H9 (cell line): ENCODE results near the gene PPFIBP2. TPM values are rescaled to one million over a fixed set of nuclear protein-coding genes. Genes with fewer than 3 reads are reported as not detected.

ENCODE experiments used
- DNase-seq: peaks from one replicate; pipeline ENCODE4 v3.0.0-alpha.2; 2017
- H2AFZ ChIP-seq: one replicate; pipeline ENCODE4 v1.6.1; 2013; ENCODE audit warnings: mild to moderate bottlenecking, low read length, control low read depth, moderate library complexity
- H2AK5ac ChIP-seq: 2 replicates; pipeline ENCODE4 v1.6.1; 2013; ENCODE audit warnings: low read length, control low read depth, mixed read lengths; ENCODE audit not compliant: insufficient read length
- H2BK120ac ChIP-seq: one replicate; pipeline ENCODE4 v1.6.1; 2013; ENCODE audit warnings: low read depth, mild to moderate bottlenecking, low read length, control low read depth, inconsistent platforms; ENCODE audit not compliant: poor library complexity, severe bottlenecking
- H2BK12ac ChIP-seq: 2 replicates; pipeline ENCODE4 v1.6.1; 2013; ENCODE audit warnings: low read length, control low read depth, mixed read lengths, low read depth; ENCODE audit not compliant: insufficient read length
- H2BK15ac ChIP-seq: 2 replicates; pipeline ENCODE4 v1.6.1; 2013; ENCODE audit warnings: low read depth, low read length, control low read depth
- H2BK20ac ChIP-seq: one replicate; pipeline ENCODE4 v1.6.1; 2013; ENCODE audit warnings: low read depth, mild to moderate bottlenecking, low read length, control low read depth, inconsistent platforms; ENCODE audit not compliant: poor library complexity, severe bottlenecking
- H2BK5ac ChIP-seq: 2 replicates; pipeline ENCODE4 v1.6.1; 2013; ENCODE audit warnings: low read length, control low read depth, mixed read lengths; ENCODE audit not compliant: insufficient read length
- H3K14ac ChIP-seq: 2 replicates; pipeline ENCODE4 v1.6.1; 2013; ENCODE audit warnings: low read length, control low read depth; ENCODE audit not compliant: insufficient read depth
- H3K18ac ChIP-seq: 2 replicates; pipeline ENCODE4 v1.6.1; 2013; ENCODE audit warnings: low read depth, mild to moderate bottlenecking, mixed read lengths, low read length, control low read depth; ENCODE audit not compliant: insufficient read length
- H3K23ac ChIP-seq: 2 replicates; pipeline ENCODE4 v1.6.1; 2013; ENCODE audit warnings: low read length, control low read depth, mixed read lengths, low read depth; ENCODE audit not compliant: insufficient read length
- H3K23me2 ChIP-seq: 2 replicates; pipeline ENCODE4 v1.6.1; 2013; ENCODE audit warnings: low read depth, mild to moderate bottlenecking, mixed read lengths, low read length, control low read depth; ENCODE audit not compliant: insufficient read length, poor library complexity, severe bottlenecking
- H3K27ac ChIP-seq: 2 replicates; pipeline ENCODE4 v1.5.1; 2013; ENCODE audit warnings: low read length, control low read depth, mixed read lengths, low read depth; ENCODE audit not compliant: insufficient read length
- H3K27me3 ChIP-seq: 2 replicates; pipeline ENCODE4 v1.6.1; 2013; ENCODE audit warnings: low read length, control low read depth, inconsistent platforms; ENCODE audit not compliant: insufficient read depth
- H3K4ac ChIP-seq: 2 replicates; pipeline ENCODE4 v1.6.1; 2013; ENCODE audit warnings: low read depth, mild to moderate bottlenecking, control low read depth, inconsistent platforms, low read length, moderate library complexity
- H3K4me1 ChIP-seq: 2 replicates; pipeline ENCODE4 v1.6.1; 2013; ENCODE audit warnings: low read length, control low read depth, inconsistent platforms; ENCODE audit not compliant: insufficient read depth
- H3K4me2 ChIP-seq: 2 replicates; pipeline ENCODE4 v1.6.1; 2013; ENCODE audit warnings: low read length, control low read depth, mixed read lengths; ENCODE audit not compliant: insufficient read length, insufficient read depth
- H3K56ac ChIP-seq: 2 replicates; pipeline ENCODE4 v1.6.1; 2013; ENCODE audit warnings: low read depth, mild to moderate bottlenecking, mixed read lengths, low read length, control low read depth; ENCODE audit not compliant: insufficient read length
- H3K79me1 ChIP-seq: 2 replicates; pipeline ENCODE4 v1.6.1; 2013; ENCODE audit warnings: low read depth, mild to moderate bottlenecking, moderate library complexity, low read length, control low read depth, inconsistent platforms; ENCODE audit not compliant: insufficient read depth, poor library complexity, severe bottlenecking
- H3K79me2 ChIP-seq: 2 replicates; pipeline ENCODE4 v1.6.1; 2013; ENCODE audit warnings: low read length, control low read depth, inconsistent platforms; ENCODE audit not compliant: insufficient read depth
- H3K9ac ChIP-seq: 2 replicates; pipeline ENCODE4 v1.6.1; 2013; ENCODE audit warnings: low read length, control low read depth, mixed read lengths; ENCODE audit not compliant: insufficient read length; ENCODE audit errors: extremely low read depth
- H3K9me3 ChIP-seq: one replicate; pipeline ENCODE4 v1.6.1; 2013; ENCODE audit warnings: low read depth, low read length, inconsistent platforms; ENCODE audit not compliant: control insufficient read depth
- H3T11ph ChIP-seq: one replicate; pipeline ENCODE4 v1.6.1; 2013; ENCODE audit warnings: mild to moderate bottlenecking, low read length, control low read depth, inconsistent platforms
- H4K20me1 ChIP-seq: one replicate; pipeline ENCODE4 v1.6.1; 2013; ENCODE audit not compliant: control insufficient read depth, insufficient read length, insufficient read depth
- H4K5ac ChIP-seq: 2 replicates; pipeline ENCODE4 v1.6.1; 2013; ENCODE audit warnings: low read depth, mild to moderate bottlenecking, mixed read lengths, low read length, control low read depth; ENCODE audit not compliant: insufficient read length
- H4K8ac ChIP-seq: replicated peaks from 2 replicates; pipeline ENCODE4 v1.6.1; 2013; ENCODE audit warnings: low read length, control low read depth, mixed read lengths, low read depth; ENCODE audit not compliant: insufficient read length
- H4K91ac ChIP-seq: 2 replicates; pipeline ENCODE4 v1.6.1; 2013; ENCODE audit warnings: low read depth, mild to moderate bottlenecking, moderate library complexity, mixed read lengths, low read length, control low read depth; ENCODE audit not compliant: insufficient read length
- H3K27ac Mint-ChIP-seq, 3 experiments: 2 replicates in 2 of 3; 3 replicates in 1 of 3; pipeline ENCODE4 v1.8.0; 2020 to 2021; ENCODE audit warnings: mixed read lengths in 3 of 3, mild to moderate bottlenecking in 1 of 3, moderate library complexity in 1 of 3
- H3K27me3 Mint-ChIP-seq: 2 replicates; pipeline ENCODE4 v1.8.0; 2021; ENCODE audit warnings: low read depth, mild to moderate bottlenecking, moderate library complexity, mixed read lengths
- H3K36me3 Mint-ChIP-seq, 3 experiments: 2 replicates in 2 of 3; 3 replicates in 1 of 3; pipeline ENCODE4 v1.8.0; 2020 to 2021; ENCODE audit warnings: low read depth in 3 of 3, mixed read lengths in 3 of 3; ENCODE audit not compliant: insufficient read depth in 1 of 3
- H3K4me1 Mint-ChIP-seq, 2 experiments: 2 replicates each; pipeline ENCODE4 v1.8.0; 2020; ENCODE audit warnings: mixed read lengths in 2 of 2
- H3K4me3 Mint-ChIP-seq, 2 experiments: 2 replicates in 1 of 2; 3 replicates in 1 of 2; pipeline ENCODE4 v1.8.0; 2020 to 2021; ENCODE audit warnings: mild to moderate bottlenecking in 2 of 2, mixed read lengths in 2 of 2, moderate library complexity in 1 of 2
- H3K9me3 Mint-ChIP-seq, 2 experiments: 2 replicates in 1 of 2; 3 replicates in 1 of 2; pipeline ENCODE4 v1.8.0; 2020; ENCODE audit warnings: mild to moderate bottlenecking in 2 of 2, mixed read lengths in 2 of 2, moderate library complexity in 1 of 2
- CTCF ChIP-seq: fragments of 200-600 bp; sonication (generic); conservative IDR thresholded peaks from 3 replicates; pipeline ENCODE4 v1.8.0; 2021; ENCODE audit warnings: antibody characterized with exemption, mild to moderate bottlenecking
- WGBS: extraction: QIAGEN DNeasy Blood & Tissue Kit; methylation state at CpG from one replicate; pipeline ENCODE4 v1.1.7; 2013; ENCODE audit warnings: missing lambda C conversion rate, low lambda C conversion rate, mixed read lengths; ENCODE audit not compliant: insufficient read length; ENCODE audit errors: extremely low coverage; 5-methylcytosine and 5-hydroxymethylcytosine counted together
- total RNA-seq: library from RNA; stranded (reverse); gene quantifications from 2 replicates; pipeline ENCODE4 v1.2.1, GENCODE V29; 2021

The PPFIBP2 gene
- total RNA-seq, 1 experiment from 2014 or later, result 8.3 TPM

GRCh38 chr11:7683571-7683970, 169.8 kb downstream of the PPFIBP2 start:
- Histone ChIP-seq H2BK5ac (no peak overlapping the region), H3K27ac (no peak overlapping the region), H4K8ac (no peak overlapping the region), H3K9me3 (no peaks in the 10 kb centered on the region), H2AFZ (no peak overlapping the region), H3K56ac (no peak overlapping the region), H3K18ac (no peak overlapping the region), H4K20me1 (no peaks in the 10 kb centered on the region), H3K4me1 (no peaks in the 10 kb centered on the region), H3K79me2 (no peaks in the 10 kb centered on the region), H3K23me2 (no peaks in the 10 kb centered on the region), H2BK12ac (no peak overlapping the region), H3K9ac (no peak overlapping the region), H3K4ac (no peak overlapping the region), H3T11ph (no peak overlapping the region), H3K14ac (no peak overlapping the region), H2AK5ac (no peak overlapping the region), H2BK20ac (no peak overlapping the region), H3K79me1 (no peaks in the 10 kb centered on the region), H2BK15ac (no peak overlapping the region), H4K91ac (no peak overlapping the region), H4K5ac (no peak overlapping the region), H3K27me3 (no peaks in the 10 kb centered on the region; the same call in 1 of the 2 replicates), H2BK120ac (no peak overlapping the region), H3K4me2 (no peak overlapping the region), H3K23ac (peak overlapping the region; percentile 91)
- WGBS, result no CpG with 5 or more reads among the region's 2 CpGs
- no peak overlapping the region for H3K4me3 Mint-ChIP-seq
- peaks cover 4% of the 10 kb centered on the region for H3K27me3 Mint-ChIP-seq
- TF ChIP-seq CTCF, result no peak
- H3K36me3 Mint-ChIP-seq, result peaks cover 0 to 12% (median 2%) of the 10 kb centered on the region in 3 experiments; a peak in 4 of 7 replicates
- no peak for DNase-seq
- H3K4me1 Mint-ChIP-seq, result peaks cover 25% of the 10 kb centered on the region in 2 experiments
- peaks cover 5 to 7% of the 10 kb centered on the region in 2 experiments; a peak in 4 of 5 replicates for H3K9me3 Mint-ChIP-seq
- H3K27ac Mint-ChIP-seq, result no peak overlapping the region
